Measurements from ENCODE around the gene METTL13. TPM values are rescaled to one million over a fixed set of nuclear protein-coding genes. Genes with fewer than 3 reads are reported as not detected.

Gene METTL13
- total RNA-seq, 1 donor from 2014 or later = 25.1 TPM

DNA sequence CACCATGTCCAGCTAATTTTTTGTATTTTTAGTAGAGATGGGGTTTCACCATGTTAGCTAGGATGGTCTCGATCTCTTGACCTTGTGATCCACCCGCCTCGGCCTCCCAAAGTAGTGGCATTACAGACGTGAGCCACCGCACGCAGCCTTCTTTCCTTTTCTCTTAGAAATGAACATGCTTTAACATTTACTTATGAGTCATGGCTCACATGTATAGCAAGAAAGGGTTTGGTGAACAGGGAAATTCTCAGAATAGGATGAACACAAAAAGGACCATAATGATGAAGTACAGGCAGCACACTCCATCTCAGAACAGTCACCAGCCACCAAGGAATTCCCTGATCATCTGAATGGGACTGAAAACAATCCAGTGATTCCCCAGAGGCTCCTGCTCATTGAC is 30.2 kb upstream of the METTL13 start:
- Histone ChIP-seq H3K27me3 (ENCODE audit: insufficient read depth, low read length) (no peaks in the 10 kb centered on the region), H3K4me1 (ENCODE audit: insufficient read depth, low read length) (peaks cover 9% of the 10 kb centered on the region), H3K79me2 (ENCODE audit: insufficient read depth, low read length) (no peaks in the 10 kb centered on the region), H3K9me3 (ENCODE audit: insufficient read depth, low read depth, low read length) (no peaks in the 10 kb centered on the region), H3K4me2 (ENCODE audit: low read length) (no peak overlapping the region), H3K36me3 (ENCODE audit: insufficient read depth, low read length) (no peaks in the 10 kb centered on the region), H3K27ac (ENCODE audit: low read depth, low read length) (no peak overlapping the region), H3K4me3 (ENCODE audit: insufficient read depth, low read depth, low read length) (no peak overlapping the region), H2AFZ (ENCODE audit: low read depth, low read length) (no peak overlapping the region), H3K9ac (ENCODE audit: low read length) (no peak overlapping the region), H4K20me1 (ENCODE audit: insufficient read depth, low read length) (no peaks in the 10 kb centered on the region)
- TF ChIP-seq, protein P1, sequence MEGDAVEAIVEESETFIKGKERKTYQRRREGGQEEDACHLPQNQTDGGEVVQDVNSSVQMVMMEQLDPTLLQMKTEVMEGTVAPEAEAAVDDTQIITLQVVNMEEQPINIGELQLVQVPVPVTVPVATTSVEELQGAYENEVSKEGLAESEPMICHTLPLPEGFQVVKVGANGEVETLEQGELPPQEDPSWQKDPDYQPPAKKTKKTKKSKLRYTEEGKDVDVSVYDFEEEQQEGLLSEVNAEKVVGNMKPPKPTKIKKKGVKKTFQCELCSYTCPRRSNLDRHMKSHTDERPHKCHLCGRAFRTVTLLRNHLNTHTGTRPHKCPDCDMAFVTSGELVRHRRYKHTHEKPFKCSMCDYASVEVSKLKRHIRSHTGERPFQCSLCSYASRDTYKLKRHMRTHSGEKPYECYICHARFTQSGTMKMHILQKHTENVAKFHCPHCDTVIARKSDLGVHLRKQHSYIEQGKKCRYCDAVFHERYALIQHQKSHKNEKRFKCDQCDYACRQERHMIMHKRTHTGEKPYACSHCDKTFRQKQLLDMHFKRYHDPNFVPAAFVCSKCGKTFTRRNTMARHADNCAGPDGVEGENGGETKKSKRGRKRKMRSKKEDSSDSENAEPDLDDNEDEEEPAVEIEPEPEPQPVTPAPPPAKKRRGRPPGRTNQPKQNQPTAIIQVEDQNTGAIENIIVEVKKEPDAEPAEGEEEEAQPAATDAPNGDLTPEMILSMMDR (IDR thresholded peaks at IDR 0.05; ENCODE audit: insufficient read depth, low read depth, low read length) = no peak
- TF ChIP-seq EZH2 (IDR thresholded peaks at IDR 0.05; ENCODE audit: insufficient read depth, low read length) = no peak
- Mint-ChIP-seq H3K36me3 (ENCODE audit: low read depth, unreplicated experiment) (no peaks in the 10 kb centered on the region), H3K4me3 (ENCODE audit: unreplicated experiment) (no peak overlapping the region), H3K4me1 (ENCODE audit: low read depth, unreplicated experiment) (peaks cover 13% of the 10 kb centered on the region), H3K27me3 (ENCODE audit: low read depth, unreplicated experiment) (no peaks in the 10 kb centered on the region), H3K27ac (ENCODE audit: unreplicated experiment) (no peak overlapping the region), H3K9me3 (ENCODE audit: unreplicated experiment) (peaks cover 9% of the 10 kb centered on the region)
- DNase-seq (ENCODE audit: low read depth) (no peak), FAIRE-seq (no peak)

- Histone ChIP-seq H2AFZ (ENCODE audit: low read depth, low read length) (no peak overlapping the region), H3K9me3 (ENCODE audit: insufficient read depth, low read depth, low read length) (no peaks in the 10 kb centered on the region), H3K4me3 (ENCODE audit: insufficient read depth, low read depth, low read length) (no peak overlapping the region), H3K9ac (ENCODE audit: low read length) (no peak overlapping the region), H3K27me3 (ENCODE audit: insufficient read depth, low read length) (no peaks in the 10 kb centered on the region), H3K4me1 (ENCODE audit: insufficient read depth, low read length) (peaks cover 9% of the 10 kb centered on the region), H3K27ac (ENCODE audit: low read depth, low read length) (no peak overlapping the region), H4K20me1 (ENCODE audit: insufficient read depth, low read length) (no peaks in the 10 kb centered on the region), H3K36me3 (ENCODE audit: insufficient read depth, low read length) (no peaks in the 10 kb centered on the region), H3K4me2 (ENCODE audit: low read length) (no peak overlapping the region), H3K79me2 (ENCODE audit: insufficient read depth, low read length) (no peaks in the 10 kb centered on the region)
- FAIRE-seq = no peak
- Mint-ChIP-seq H3K4me3 (ENCODE audit: unreplicated experiment) (no peak overlapping the region), H3K27me3 (ENCODE audit: low read depth, unreplicated experiment) (no peaks in the 10 kb centered on the region), H3K4me1 (ENCODE audit: low read depth, unreplicated experiment) (peaks cover 13% of the 10 kb centered on the region), H3K27ac (ENCODE audit: unreplicated experiment) (no peak overlapping the region), H3K9me3 (ENCODE audit: unreplicated experiment) (peaks cover 16% of the 10 kb centered on the region), H3K36me3 (ENCODE audit: low read depth, unreplicated experiment) (no peaks in the 10 kb centered on the region)
- DNase-seq (ENCODE audit: low read depth) = no peak
- TF ChIP-seq, protein P1 (IDR thresholded peaks at IDR 0.05; ENCODE audit: insufficient read depth, low read depth, low read length) = no peak
- TF ChIP-seq EZH2 (IDR thresholded peaks at IDR 0.05; ENCODE audit: insufficient read depth, low read length) = no peak
These were observed 28.3 kb upstream of the METTL13 start for GRCh38 chr1:171753182-171753581.

- no peaks in the 10 kb centered on the region for H3K27me3 Mint-ChIP-seq (ENCODE audit: low read depth, unreplicated experiment)
- Histone ChIP-seq H3K4me3 (ENCODE audit: insufficient read depth, low read depth, low read length) (no peak overlapping the region), H3K4me1 (ENCODE audit: insufficient read depth, low read length) (peaks cover 9% of the 10 kb centered on the region), H3K9ac (ENCODE audit: low read length) (no peak overlapping the region), H3K36me3 (ENCODE audit: insufficient read depth, low read length) (no peaks in the 10 kb centered on the region), H3K79me2 (ENCODE audit: insufficient read depth, low read length) (no peaks in the 10 kb centered on the region), H3K9me3 (ENCODE audit: insufficient read depth, low read depth, low read length) (no peaks in the 10 kb centered on the region), H4K20me1 (ENCODE audit: insufficient read depth, low read length) (no peaks in the 10 kb centered on the region), H3K4me2 (ENCODE audit: low read length) (peak overlapping the region; percentile 9), H3K27me3 (ENCODE audit: insufficient read depth, low read length) (no peaks in the 10 kb centered on the region), H3K27ac (ENCODE audit: low read depth, low read length) (no peak overlapping the region), H2AFZ (ENCODE audit: low read depth, low read length) (peak overlapping the region; percentile 34)
- FAIRE-seq = no peak
- H3K4me1 Mint-ChIP-seq (ENCODE audit: low read depth, unreplicated experiment) = peaks cover 13% of the 10 kb centered on the region
- H3K4me3 Mint-ChIP-seq (ENCODE audit: unreplicated experiment) = no peak overlapping the region
- peaks cover 16% of the 10 kb centered on the region for H3K9me3 Mint-ChIP-seq (ENCODE audit: unreplicated experiment)
- H3K36me3 Mint-ChIP-seq (ENCODE audit: low read depth, unreplicated experiment) = no peaks in the 10 kb centered on the region
- H3K27ac Mint-ChIP-seq (ENCODE audit: unreplicated experiment) = peak overlapping the region; percentile 94
- DNase-seq (ENCODE audit: low read depth) = no peak
- no peak for TF ChIP-seq EZH2 (IDR thresholded peaks at IDR 0.05; ENCODE audit: insufficient read depth, low read length)
- TF ChIP-seq, protein P1 (IDR thresholded peaks at IDR 0.05; ENCODE audit: insufficient read depth, low read depth, low read length) = no peak
These were observed 27.6 kb upstream of the METTL13 start for GRCh38 chr1:171753685-171754352.

All from astrocyte (in vitro differentiated cells and primary cell).